Measurements from ENCODE around the gene RASIP1. TPM values are rescaled to one million over a fixed set of nuclear protein-coding genes. Genes with fewer than 3 reads are reported as not detected.
"Not testable (repeated sequence)": the region's sequence is repeated elsewhere in the genome, so short reads cannot be mapped to it uniquely, and the experiment has no call there.

The RASIP1 gene
- polyA plus RNA-seq, 1 experiment, result 1.1 TPM

- POLR2A ChIA-PET, result no interaction called here
- TF ChIP-seq, protein P1, sequence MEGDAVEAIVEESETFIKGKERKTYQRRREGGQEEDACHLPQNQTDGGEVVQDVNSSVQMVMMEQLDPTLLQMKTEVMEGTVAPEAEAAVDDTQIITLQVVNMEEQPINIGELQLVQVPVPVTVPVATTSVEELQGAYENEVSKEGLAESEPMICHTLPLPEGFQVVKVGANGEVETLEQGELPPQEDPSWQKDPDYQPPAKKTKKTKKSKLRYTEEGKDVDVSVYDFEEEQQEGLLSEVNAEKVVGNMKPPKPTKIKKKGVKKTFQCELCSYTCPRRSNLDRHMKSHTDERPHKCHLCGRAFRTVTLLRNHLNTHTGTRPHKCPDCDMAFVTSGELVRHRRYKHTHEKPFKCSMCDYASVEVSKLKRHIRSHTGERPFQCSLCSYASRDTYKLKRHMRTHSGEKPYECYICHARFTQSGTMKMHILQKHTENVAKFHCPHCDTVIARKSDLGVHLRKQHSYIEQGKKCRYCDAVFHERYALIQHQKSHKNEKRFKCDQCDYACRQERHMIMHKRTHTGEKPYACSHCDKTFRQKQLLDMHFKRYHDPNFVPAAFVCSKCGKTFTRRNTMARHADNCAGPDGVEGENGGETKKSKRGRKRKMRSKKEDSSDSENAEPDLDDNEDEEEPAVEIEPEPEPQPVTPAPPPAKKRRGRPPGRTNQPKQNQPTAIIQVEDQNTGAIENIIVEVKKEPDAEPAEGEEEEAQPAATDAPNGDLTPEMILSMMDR (IDR thresholded peaks at IDR 0.05; ENCODE audit: insufficient read depth, low read depth, low read length), result no peak
- Histone ChIP-seq H3K27me3 (ENCODE audit: control insufficient read depth, insufficient read depth, low read length) (no peaks in the 10 kb centered on the region; the same call in 1 of the 2 replicates), H3K36me3 (ENCODE audit: control insufficient read depth, insufficient read depth, low read length) (no peaks in the 10 kb centered on the region), H3K4me3 (ENCODE audit: low read depth, low read length) (no peak overlapping the region)
- DNase-seq (ENCODE audit: low read depth), result no peak
- CTCF ChIA-PET, result interaction anchor here (2.9 kb wide), 1 partner anchor 12 kb away, joined by 13 read pairs; no protein-coding TSS in a partner anchor
These were observed 52.6 kb downstream of the RASIP1 start for GRCh38 chr19:48687776-48688175.

- POLR2A ChIA-PET; H3K27me3 ChIP-seq (ENCODE audit: control insufficient read depth, insufficient read depth, low read length); DNase-seq (ENCODE audit: low read depth); H3K4me3 ChIP-seq (ENCODE audit: low read depth, low read length); H3K36me3 ChIP-seq (ENCODE audit: control insufficient read depth, insufficient read depth, low read length): not testable (repeated sequence)
- CTCF ChIA-PET, result interaction anchor here (2.9 kb wide), 1 partner anchor 11 kb away, joined by 13 read pairs; no protein-coding TSS in a partner anchor
These were observed 53.8 kb downstream of the RASIP1 start for GRCh38 chr19:48686637-48687036.

DNA sequence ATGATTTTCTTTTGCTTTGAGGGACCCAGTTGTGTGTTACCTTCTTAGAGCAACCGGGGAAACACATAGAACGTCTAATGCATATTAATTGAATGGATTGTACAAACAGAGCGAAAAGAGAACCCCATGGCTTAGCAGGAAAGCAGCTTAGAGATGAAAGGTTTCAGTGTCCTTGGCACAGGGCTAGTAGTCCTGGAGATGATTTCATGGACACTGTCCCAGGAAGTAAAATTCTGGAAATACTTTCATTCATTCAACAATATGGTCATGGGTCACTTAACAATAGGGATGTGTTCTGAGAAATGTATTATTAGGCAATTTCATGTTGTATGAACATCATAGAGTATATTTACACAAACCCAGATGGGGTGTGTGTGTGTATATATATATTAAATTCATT lies 54.3 kb downstream of the RASIP1 start:
- Histone ChIP-seq H3K27me3 (ENCODE audit: control insufficient read depth, insufficient read depth, low read length) (no peaks in the 10 kb centered on the region; the same call in 1 of the 2 replicates), H3K36me3 (ENCODE audit: control insufficient read depth, insufficient read depth, low read length) (no peaks in the 10 kb centered on the region), H3K4me3 (ENCODE audit: low read depth, low read length) (no peak overlapping the region)
- TF ChIP-seq, protein P1 (IDR thresholded peaks at IDR 0.05; ENCODE audit: insufficient read depth, low read depth, low read length), result no peak
- POLR2A ChIA-PET, result no interaction called here
- CTCF ChIA-PET, result interaction anchor here (2.9 kb wide), 1 partner anchor 10 kb away, joined by 13 read pairs; no protein-coding TSS in a partner anchor
- DNase-seq (ENCODE audit: low read depth), result no peak

GRCh38 chr19:48685583-48685982 lies 54.8 kb downstream of the RASIP1 start:
- Histone ChIP-seq H3K27me3 (ENCODE audit: control insufficient read depth, insufficient read depth, low read length) (no peaks in the 10 kb centered on the region; the same call in 1 of the 2 replicates), H3K4me3 (ENCODE audit: low read depth, low read length) (no peak overlapping the region), H3K36me3 (ENCODE audit: control insufficient read depth, insufficient read depth, low read length) (no peaks in the 10 kb centered on the region)
- no peak for DNase-seq (ENCODE audit: low read depth)
- ChIA-PET CTCF (interaction anchor here (2.9 kb wide), 1 partner anchor 9 kb away, joined by 13 read pairs; no protein-coding TSS in a partner anchor), POLR2A (no interaction called here)
- TF ChIP-seq, protein P1 (IDR thresholded peaks at IDR 0.05; ENCODE audit: insufficient read depth, low read depth, low read length), result no peak

DNA sequence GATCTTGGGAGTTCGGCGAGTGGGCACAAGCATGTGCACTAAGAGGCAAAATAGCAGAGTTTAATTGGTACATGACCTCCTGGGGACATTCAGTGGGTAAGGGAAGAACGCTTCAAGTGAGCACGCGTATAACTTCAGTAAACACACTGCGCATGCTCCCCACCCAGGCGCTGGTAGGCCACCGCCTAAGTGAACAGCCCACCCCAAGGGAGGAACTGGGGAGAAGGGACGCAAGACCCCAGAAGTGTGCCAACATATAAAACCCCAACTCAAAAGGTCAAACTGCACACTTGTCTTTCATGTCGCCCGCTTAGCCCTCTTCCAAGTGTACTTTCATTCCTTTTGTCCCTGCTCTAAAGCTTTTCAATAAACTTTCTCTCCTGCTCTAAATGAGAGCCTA lies 57.1 kb downstream of the RASIP1 start:
- TF ChIP-seq, protein P1 (IDR thresholded peaks at IDR 0.05; ENCODE audit: insufficient read depth, low read depth, low read length), result no peak
- H3K27me3 ChIP-seq (ENCODE audit: control insufficient read depth, insufficient read depth, low read length), result no peaks in the 10 kb centered on the region; the same call in 1 of the 2 replicates
- no peak overlapping the region for H3K4me3 ChIP-seq (ENCODE audit: low read depth, low read length)
- CTCF ChIA-PET, result interaction anchor here (0.7 to 0.9 kb wide), 2 partner anchors 8 to 10 kb away, joined by 3 read pairs; no protein-coding TSS in a partner anchor
- H3K36me3 ChIP-seq (ENCODE audit: control insufficient read depth, insufficient read depth, low read length), result no peaks in the 10 kb centered on the region
- POLR2A ChIA-PET, result no interaction called here
- DNase-seq (ENCODE audit: low read depth), result no peak

- H3K36me3 ChIP-seq (ENCODE audit: control insufficient read depth, insufficient read depth, low read length), result no peaks in the 10 kb centered on the region
- TF ChIP-seq, protein P1 (IDR thresholded peaks at IDR 0.05; ENCODE audit: insufficient read depth, low read depth, low read length), result no peak
- ChIA-PET CTCF (interaction anchor here (1.0 kb wide), 1 partner anchor 57 kb away, joined by 3 read pairs; no protein-coding TSS in a partner anchor), POLR2A (no interaction called here)
- no peak for DNase-seq (ENCODE audit: low read depth)
- H3K27me3 ChIP-seq (ENCODE audit: control insufficient read depth, insufficient read depth, low read length), result no peaks in the 10 kb centered on the region; the same call in 1 of the 2 replicates
- H3K4me3 ChIP-seq (ENCODE audit: low read depth, low read length), result no peak overlapping the region
These were observed 59.3 kb downstream of the RASIP1 start for GRCh38 chr19:48681127-48681470.
